ENCODE results near the gene F2.

DNA sequence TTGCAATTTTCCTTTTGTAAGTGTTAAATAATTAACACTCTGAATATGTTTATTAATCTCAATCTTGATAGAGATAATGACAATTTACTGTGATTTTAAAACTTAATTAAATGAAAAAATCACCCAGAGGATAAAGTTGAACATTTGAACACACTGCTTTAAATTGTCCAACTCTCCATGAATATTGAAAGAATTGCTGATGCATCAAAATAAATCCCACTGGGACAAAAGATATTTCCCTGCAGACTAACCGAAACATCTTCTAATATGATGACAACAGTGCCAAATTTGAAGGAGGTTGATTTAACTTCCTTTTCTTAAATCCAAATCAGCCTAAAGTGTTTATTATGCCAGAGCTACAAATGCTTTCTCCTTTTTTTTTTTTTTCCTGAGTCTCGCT is 47.6 kb downstream of the F2 start:
- TF ChIP-seq POLR2AphosphoS5 (IDR thresholded peaks at IDR 0.05; ENCODE audit: low read depth, low read length), result no peak
- TF ChIP-seq, protein P1, sequence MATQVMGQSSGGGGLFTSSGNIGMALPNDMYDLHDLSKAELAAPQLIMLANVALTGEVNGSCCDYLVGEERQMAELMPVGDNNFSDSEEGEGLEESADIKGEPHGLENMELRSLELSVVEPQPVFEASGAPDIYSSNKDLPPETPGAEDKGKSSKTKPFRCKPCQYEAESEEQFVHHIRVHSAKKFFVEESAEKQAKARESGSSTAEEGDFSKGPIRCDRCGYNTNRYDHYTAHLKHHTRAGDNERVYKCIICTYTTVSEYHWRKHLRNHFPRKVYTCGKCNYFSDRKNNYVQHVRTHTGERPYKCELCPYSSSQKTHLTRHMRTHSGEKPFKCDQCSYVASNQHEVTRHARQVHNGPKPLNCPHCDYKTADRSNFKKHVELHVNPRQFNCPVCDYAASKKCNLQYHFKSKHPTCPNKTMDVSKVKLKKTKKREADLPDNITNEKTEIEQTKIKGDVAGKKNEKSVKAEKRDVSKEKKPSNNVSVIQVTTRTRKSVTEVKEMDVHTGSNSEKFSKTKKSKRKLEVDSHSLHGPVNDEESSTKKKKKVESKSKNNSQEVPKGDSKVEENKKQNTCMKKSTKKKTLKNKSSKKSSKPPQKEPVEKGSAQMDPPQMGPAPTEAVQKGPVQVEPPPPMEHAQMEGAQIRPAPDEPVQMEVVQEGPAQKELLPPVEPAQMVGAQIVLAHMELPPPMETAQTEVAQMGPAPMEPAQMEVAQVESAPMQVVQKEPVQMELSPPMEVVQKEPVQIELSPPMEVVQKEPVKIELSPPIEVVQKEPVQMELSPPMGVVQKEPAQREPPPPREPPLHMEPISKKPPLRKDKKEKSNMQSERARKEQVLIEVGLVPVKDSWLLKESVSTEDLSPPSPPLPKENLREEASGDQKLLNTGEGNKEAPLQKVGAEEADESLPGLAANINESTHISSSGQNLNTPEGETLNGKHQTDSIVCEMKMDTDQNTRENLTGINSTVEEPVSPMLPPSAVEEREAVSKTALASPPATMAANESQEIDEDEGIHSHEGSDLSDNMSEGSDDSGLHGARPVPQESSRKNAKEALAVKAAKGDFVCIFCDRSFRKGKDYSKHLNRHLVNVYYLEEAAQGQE (IDR thresholded peaks at IDR 0.05; ENCODE audit: insufficient read depth in 1 of 2, low read depth in 2 of 2, low read length in 2 of 2), result no peak

Measured in PFSK-1 (cell line).